Medulla oblongata (tissue), 1 donor: ENCODE results near the gene P3R3URF.

Experiments
- DNase-seq: peaks from one replicate; pipeline ENCODE4 v3.0.0-alpha.2; 2015; ENCODE audit errors: extremely low spot score

The P3R3URF gene

GRCh38 chr1:46132529-46133180 is 43.6 kb downstream of the P3R3URF start, which contains the start of gene PIK3R3:
Gene PIK3R3 (minus strand): TSS chr1:46132629. CDS start chr1:46131952, 677 bp downstream.
- DNase-seq: peak; percentile 98

DNA sequence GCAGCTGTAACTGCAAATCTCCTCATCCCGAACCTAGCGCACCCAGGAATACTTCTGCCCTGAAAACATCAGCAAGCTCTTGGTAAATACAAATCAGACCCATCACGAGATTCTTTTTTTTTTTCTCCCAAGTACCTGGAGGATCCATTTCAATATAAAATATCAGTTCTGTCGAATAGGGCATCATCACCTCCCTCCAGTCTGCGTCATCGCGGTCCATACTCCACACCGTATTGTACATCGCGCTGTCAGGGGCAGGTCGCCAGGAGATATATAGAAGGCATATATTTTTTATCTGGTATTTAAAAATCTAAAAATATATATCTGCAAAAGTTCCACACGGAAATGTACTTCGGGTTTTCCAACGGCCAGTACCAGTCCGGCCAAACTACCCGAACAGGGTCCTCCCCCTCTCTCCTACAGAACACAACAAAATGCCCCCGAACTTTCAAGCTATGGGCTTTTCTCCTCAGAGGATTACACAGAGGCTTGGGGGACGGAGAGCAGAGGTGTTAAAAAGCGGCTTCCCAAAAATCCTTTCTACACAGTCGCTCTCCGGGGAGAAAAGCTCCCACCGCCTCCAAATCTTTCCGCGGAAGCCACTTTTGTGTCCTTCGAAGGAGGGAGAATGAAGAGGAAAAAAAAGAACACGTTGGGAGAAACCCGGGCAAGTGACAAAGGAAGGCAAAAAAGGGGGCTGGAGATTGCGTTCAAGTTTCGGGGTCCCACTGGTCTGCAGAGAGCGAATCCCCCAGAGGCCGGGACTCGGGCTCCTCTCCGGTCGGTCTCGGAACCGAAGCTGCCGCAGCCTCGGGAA is 44.4 kb downstream of the P3R3URF start:
- DNase-seq: peak; percentile 52

DNA sequence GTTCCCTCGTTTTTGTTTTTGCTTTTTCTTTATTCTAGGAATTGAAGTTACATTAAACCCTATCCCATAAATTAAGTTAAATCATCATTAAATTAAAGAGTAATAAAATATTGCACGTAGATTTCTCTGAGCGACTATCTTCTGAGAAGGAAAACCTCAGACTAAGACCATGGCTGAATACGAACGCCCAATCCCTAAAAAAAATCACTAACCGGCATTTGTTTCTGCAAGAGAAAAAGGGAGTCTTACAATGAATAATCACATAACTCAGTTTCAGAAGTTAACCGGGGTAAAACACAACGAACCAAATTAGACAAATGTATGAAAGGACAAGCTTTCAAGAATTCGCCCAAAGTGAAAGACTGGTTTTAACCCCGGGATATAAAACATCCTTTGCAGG is 45.2 kb downstream of the P3R3URF start:
- peak; percentile 47 for DNase-seq

DNA sequence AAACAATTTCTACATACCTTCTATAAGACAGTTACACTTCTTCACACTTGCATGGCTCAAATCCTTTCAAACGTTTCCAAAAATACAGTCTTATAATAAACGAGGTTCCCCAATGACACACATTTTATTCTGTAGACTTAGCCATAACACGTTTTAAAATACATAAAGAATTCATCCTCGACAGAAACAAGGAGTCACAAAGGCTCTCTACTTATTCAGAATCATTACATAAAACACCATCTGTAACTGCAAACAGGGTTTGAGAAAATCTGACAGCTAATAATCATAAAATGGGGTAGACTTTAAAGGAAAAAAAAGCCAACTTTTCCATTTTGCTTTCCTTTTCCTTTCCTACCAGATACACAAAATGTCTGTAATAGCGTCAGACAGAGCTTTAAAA is 45.7 kb downstream of the P3R3URF start:
- DNase-seq: no peak

DNA sequence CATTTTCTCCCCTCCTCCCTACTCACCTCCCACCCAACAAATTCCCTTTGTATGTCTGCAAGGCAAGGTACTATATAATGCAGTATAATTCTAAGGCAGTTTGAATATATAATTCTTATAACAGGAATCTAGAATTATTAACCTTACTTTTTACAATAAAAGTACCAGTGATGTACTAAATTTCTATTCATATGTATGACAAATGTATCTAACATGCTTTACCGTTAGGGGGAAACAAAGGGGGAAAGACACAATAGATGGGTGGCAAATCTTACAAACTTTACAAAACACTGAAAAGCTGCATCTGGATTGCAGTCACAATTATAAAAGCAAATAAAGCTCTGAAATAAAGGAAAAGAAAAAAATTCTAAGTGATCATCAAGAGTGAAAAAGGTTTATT is 46.2 kb downstream of the P3R3URF start:
- no peak for DNase-seq

- no peak for DNase-seq
Measured at GRCh38 chr1:46128344-46128743, 47.9 kb downstream of the P3R3URF start.
